Measurements from ENCODE around the gene ZNF587. TPM values are rescaled to one million over a fixed set of nuclear protein-coding genes. Genes with fewer than 3 reads are reported as not detected.
"Not testable (repeated sequence)": the region's sequence is repeated elsewhere in the genome, so short reads cannot be mapped to it uniquely, and the experiment has no call there.

The ZNF587 gene
- polyA plus RNA-seq, 6 donors from 2014 or later = 4.5 to 11.1 (median 6.8) TPM

GRCh38 chr19:57836991-57837390, 12.7 kb upstream of the ZNF587 start:
- not testable (repeated sequence) for DNase-seq; H3K4me3 Mint-ChIP-seq; H3K27me3 Mint-ChIP-seq; ATAC-seq (ENCODE audit: low read depth in 2 of 2); H3K9me3 Mint-ChIP-seq; H3K36me3 Mint-ChIP-seq
- H3K27ac Mint-ChIP-seq = peak overlapping the region in 1 of 6 donors; percentile 76
- peaks cover 4 to 16% (median 5%) of the 10 kb centered on the region in 3 donors for H3K4me1 Mint-ChIP-seq

GRCh38 chr19:57838622-57839191, 11.0 kb upstream of the ZNF587 start:
- not testable (repeated sequence) for H3K9me3 Mint-ChIP-seq, H3K36me3 Mint-ChIP-seq

GRCh38 chr19:57841122-57841763, 8.4 kb upstream of the ZNF587 start:
- Mint-ChIP-seq H3K27me3 (no peaks in the 10 kb centered on the region), H3K9me3 (no peaks in the 10 kb centered on the region), H3K4me1 (peaks cover 4 to 20% (median 5%) of the 10 kb centered on the region in 3 donors), H3K4me3 (no peak overlapping the region), H3K36me3 (peaks cover 0 to 8% of the 10 kb centered on the region in 2 donors), H3K27ac (no peak overlapping the region)
- DNase-seq = no peak
- ATAC-seq (ENCODE audit: low read depth in 2 of 2) = no peak

More at GRCh38 chr19:57838622-57839191, 11.0 kb upstream of the ZNF587 start:
- not testable (repeated sequence) for DNase-seq; H3K4me3 Mint-ChIP-seq; ATAC-seq (ENCODE audit: low read depth in 2 of 2); H3K27me3 Mint-ChIP-seq
- H3K27ac Mint-ChIP-seq = peak overlapping the region in 2 of 6 donors; percentile 58 to 66
- H3K4me1 Mint-ChIP-seq = peaks cover 4 to 20% (median 5%) of the 10 kb centered on the region in 3 donors

GRCh38 chr19:57847164-57847563, 2.5 kb upstream of the ZNF587 start:
- Mint-ChIP-seq H3K4me1 (peaks cover 20 to 28% (median 26%) of the 10 kb centered on the region in 3 donors), H3K27ac (peak overlapping the region in 1 of 6 donors; percentile 78), H3K4me3 (peak overlapping the region in 1 of 8 donors; percentile 33)
- not testable (repeated sequence) for H3K27me3 Mint-ChIP-seq; H3K36me3 Mint-ChIP-seq; H3K9me3 Mint-ChIP-seq; DNase-seq; ATAC-seq (ENCODE audit: low read depth in 2 of 2)

GRCh38 chr19:57849162-57849665, 445 bp upstream of the ZNF587 start:
- not testable (repeated sequence) for H3K36me3 Mint-ChIP-seq, H3K27me3 Mint-ChIP-seq

GRCh38 chr19:57850553-57851017, 926 bp downstream of the ZNF587 start:
- Mint-ChIP-seq H3K27me3 (no peaks in the 10 kb centered on the region), H3K4me3 (peak overlapping the region; percentile 95 to 99 (median 96)), H3K9me3 (no peaks in the 10 kb centered on the region), H3K27ac (peak overlapping the region; percentile 96 to 99 (median 97)), H3K36me3 (peaks cover 0 to 8% of the 10 kb centered on the region in 2 donors), H3K4me1 (peaks cover 26 to 41% (median 31%) of the 10 kb centered on the region in 3 donors)
- ATAC-seq (ENCODE audit: low read depth in 2 of 2) (no peak), DNase-seq (no peak)

More at GRCh38 chr19:57849162-57849665, 445 bp upstream of the ZNF587 start:
- H3K9me3 Mint-ChIP-seq; DNase-seq; ATAC-seq (ENCODE audit: low read depth in 2 of 2): not testable (repeated sequence)
- H3K4me1 Mint-ChIP-seq = peaks cover 26 to 32% (median 28%) of the 10 kb centered on the region in 3 donors
- H3K27ac Mint-ChIP-seq = peak overlapping the region in 5 of 6 donors; percentile 96 to 99 (median 97)
- H3K4me3 Mint-ChIP-seq = peak overlapping the region in 7 of 8 donors; percentile 95 to 99 (median 96)

GRCh38 chr19:57851812-57852603, 2.3 kb downstream of the ZNF587 start:
- Mint-ChIP-seq H3K36me3 (peaks cover 4 to 12% of the 10 kb centered on the region in 2 donors), H3K4me1 (peaks cover 26 to 43% (median 34%) of the 10 kb centered on the region in 3 donors), H3K4me3 (peak overlapping the region in 3 of 8 donors; percentile 35 to 99 (median 98)), H3K27ac (peak overlapping the region in 2 of 6 donors; percentile 9 to 41)
- ATAC-seq (ENCODE audit: low read depth in 2 of 2); H3K27me3 Mint-ChIP-seq; H3K9me3 Mint-ChIP-seq; DNase-seq: not testable (repeated sequence)

DNA sequence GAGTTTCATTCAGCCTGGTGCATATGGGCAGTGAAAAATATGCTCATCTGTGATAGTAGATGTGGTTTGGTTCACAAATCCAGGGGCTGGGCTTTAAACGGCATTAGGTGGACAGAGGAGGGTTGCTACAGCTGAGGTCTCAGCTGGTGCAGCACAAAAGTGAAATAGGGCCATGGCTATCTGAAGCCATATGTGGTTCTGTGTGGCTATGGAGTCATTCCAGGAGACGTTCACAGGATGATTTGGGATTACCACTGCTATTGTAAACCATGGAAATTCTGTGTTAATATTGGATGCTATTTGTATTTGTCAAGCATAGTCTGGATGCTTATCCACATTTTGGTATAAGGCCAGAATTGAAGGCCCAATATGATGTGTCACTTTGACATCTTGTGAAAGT, 4.5 kb downstream of the ZNF587 start:
- not testable (repeated sequence) for H3K9me3 Mint-ChIP-seq, H3K4me3 Mint-ChIP-seq
- H3K36me3 Mint-ChIP-seq = peaks cover 9 to 19% of the 10 kb centered on the region in 2 donors

DNA sequence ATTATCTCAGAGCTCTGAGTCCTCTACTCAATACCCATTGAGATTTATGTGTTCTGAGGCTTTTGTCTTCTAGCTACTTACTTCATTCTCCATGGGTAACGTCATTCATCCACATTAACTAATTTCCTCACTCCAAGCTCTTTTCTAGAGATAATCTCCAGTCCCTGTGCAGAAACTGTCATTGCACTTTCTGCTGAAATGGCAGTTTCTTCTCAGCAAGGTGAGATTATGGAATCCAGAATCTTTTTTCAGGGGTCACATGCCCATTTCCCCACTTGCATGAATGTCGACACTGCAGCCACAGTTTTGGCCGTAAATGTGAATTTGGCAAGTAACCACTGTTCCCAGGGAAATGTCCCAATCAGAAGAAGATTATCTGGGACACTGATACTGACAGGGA, 12.7 kb downstream of the ZNF587 start:
- H3K27me3 Mint-ChIP-seq; H3K9me3 Mint-ChIP-seq; H3K4me3 Mint-ChIP-seq; ATAC-seq (ENCODE audit: low read depth in 2 of 2); H3K4me1 Mint-ChIP-seq; DNase-seq: not testable (repeated sequence)
- Mint-ChIP-seq H3K36me3 (peaks cover 3 to 38% of the 10 kb centered on the region in 2 donors), H3K27ac (peak overlapping the region in 2 of 6 donors; percentile 47 to 61)

More for the DNA sequence above, 4.5 kb downstream of the ZNF587 start:
- not testable (repeated sequence) for H3K27ac Mint-ChIP-seq; ATAC-seq (ENCODE audit: low read depth in 2 of 2); H3K27me3 Mint-ChIP-seq; DNase-seq
- H3K4me1 Mint-ChIP-seq = peaks cover 26 to 43% (median 34%) of the 10 kb centered on the region in 3 donors

DNA sequence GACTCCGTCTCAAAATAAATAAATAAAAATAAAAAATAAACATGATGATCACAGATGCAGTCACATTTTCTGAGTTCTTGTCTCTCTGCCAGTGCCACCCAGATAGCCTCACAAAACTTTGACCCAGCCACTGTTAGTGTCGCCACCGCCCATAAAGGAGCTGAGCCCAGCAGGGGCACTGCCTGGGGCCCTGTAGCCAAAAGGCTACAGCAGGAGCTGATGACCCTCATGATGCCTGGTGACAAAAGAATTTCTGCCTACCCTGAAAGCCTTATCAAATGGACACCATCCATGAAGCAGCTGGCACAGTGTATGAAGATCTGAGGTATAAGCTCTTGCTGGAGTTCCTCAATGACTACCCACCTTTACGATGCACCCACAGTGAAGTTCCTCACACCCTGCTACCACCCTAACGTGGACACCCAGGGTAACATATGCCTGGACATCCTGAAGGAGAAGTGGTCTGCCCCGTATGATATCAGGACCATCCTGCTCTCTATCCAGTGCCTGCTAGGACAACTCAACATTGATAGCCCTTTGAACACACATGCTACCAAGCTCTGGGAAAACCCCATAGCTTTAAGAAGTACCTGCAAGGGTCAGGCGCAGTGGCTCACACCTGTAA, 18.3 kb downstream of the ZNF587 start:
- H3K4me3 Mint-ChIP-seq = no peak overlapping the region
- ATAC-seq (ENCODE audit: low read depth in 2 of 2) = no peak
- H3K9me3 Mint-ChIP-seq = peaks cover 0 to 34% (median 13%) of the 10 kb centered on the region in 7 donors
- H3K27ac Mint-ChIP-seq = no peak overlapping the region
- H3K4me1 Mint-ChIP-seq = peaks cover 0 to 3% (median 2%) of the 10 kb centered on the region in 3 donors
- DNase-seq = no peak
- peaks cover 7 to 30% of the 10 kb centered on the region in 2 donors for H3K36me3 Mint-ChIP-seq
- H3K27me3 Mint-ChIP-seq = no peaks in the 10 kb centered on the region

DNA sequence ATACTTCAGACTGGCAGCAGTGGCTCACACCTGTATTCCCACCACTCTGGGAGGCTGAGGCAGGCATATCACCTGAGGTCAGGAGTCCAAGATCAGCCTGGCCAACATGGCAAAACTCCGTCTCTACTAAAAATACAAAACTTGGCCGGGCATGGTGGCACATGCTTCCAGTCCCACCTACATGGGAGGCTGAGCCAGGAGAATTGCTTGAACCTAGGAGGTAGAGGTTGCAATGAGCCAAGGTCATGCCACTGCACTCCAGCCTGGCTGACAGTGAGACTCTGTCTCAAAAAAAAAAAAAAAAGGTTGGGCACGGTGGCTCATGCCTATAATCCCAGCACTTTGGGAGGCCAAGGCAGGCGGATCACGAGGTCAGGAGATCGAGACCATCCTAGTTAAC, 20.0 kb downstream of the ZNF587 start:
- not testable (repeated sequence) for H3K27me3 Mint-ChIP-seq; ATAC-seq (ENCODE audit: low read depth in 2 of 2); H3K4me3 Mint-ChIP-seq; H3K4me1 Mint-ChIP-seq; DNase-seq
- peaks cover 24 to 35% of the 10 kb centered on the region in 2 donors for H3K36me3 Mint-ChIP-seq
- peaks cover 0 to 49% (median 30%) of the 10 kb centered on the region in 7 donors for H3K9me3 Mint-ChIP-seq
- H3K27ac Mint-ChIP-seq = peak overlapping the region in 1 of 6 donors; percentile 79

DNA sequence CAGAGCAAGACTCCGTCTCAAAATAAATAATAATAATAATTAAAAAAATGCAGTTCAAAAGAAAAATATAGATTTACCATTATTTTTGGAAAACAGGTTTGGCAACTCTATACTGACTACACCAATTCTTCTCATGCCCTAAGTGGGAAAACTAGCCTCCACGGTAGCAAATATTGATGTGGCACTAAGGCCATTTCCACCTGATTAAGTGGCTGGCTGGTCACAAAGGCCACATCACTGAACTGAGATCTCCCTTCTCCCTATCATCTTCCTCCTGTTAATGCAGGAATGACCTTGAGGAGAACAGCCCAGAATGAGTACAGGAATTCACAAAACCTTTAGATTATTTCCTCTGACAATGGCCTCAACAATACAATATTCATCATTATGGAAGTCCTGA, 20.6 kb downstream of the ZNF587 start:
- DNase-seq (no peak), ATAC-seq (ENCODE audit: low read depth in 2 of 2) (no peak)
- H3K27me3 Mint-ChIP-seq = no peaks in the 10 kb centered on the region
- peaks cover 27 to 34% of the 10 kb centered on the region in 2 donors for H3K36me3 Mint-ChIP-seq
- H3K4me3 Mint-ChIP-seq = no peak overlapping the region
- H3K27ac Mint-ChIP-seq = no peak overlapping the region
- peaks cover under 1 to 53% (median 32%) of the 10 kb centered on the region in 7 donors for H3K9me3 Mint-ChIP-seq
- H3K4me1 Mint-ChIP-seq = peaks cover 0 to 3% (median under 1%) of the 10 kb centered on the region in 3 donors

Measured in naive B cell (primary cell).